Measurements from ENCODE around the gene GNAI2. TPM values are rescaled to one million over a fixed set of nuclear protein-coding genes. Genes with fewer than 3 reads are reported as not detected.

GNAI2 gene
- total RNA-seq, 1 donor from 2014 or later = 176 TPM

DNA sequence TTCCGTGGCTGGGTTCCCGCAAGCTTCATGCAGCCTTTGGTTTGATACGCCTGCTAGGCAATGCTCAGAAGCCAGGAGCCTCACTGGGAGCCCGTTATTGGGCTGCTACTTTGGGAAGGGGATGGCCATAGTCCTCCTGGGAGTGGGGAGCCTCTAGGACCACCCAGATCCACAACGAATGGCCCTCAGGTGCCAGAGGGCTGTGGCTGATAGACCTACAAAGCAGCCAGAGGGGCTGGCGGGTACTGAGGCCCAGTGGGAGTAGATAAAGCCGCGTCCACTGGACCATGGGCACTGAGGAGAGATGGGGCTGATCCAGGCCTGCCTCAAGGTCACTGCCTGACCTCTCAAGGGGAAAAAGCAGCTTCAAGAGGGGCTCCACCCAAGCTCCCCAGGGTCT, 43.9 kb upstream of the GNAI2 start:
- no peak overlapping the region for H3K4me3 Mint-ChIP-seq
- H3K27ac Mint-ChIP-seq (ENCODE audit: unreplicated experiment) = no peak overlapping the region
- H3K36me3 Mint-ChIP-seq (ENCODE audit: low read depth) = no peaks in the 10 kb centered on the region
- no peaks in the 10 kb centered on the region for H3K9me3 Mint-ChIP-seq
- H3K4me1 Mint-ChIP-seq = peaks cover 8% of the 10 kb centered on the region
- DNase-seq (ENCODE audit: low read depth, low spot score) = no peak
- H3K27me3 Mint-ChIP-seq (ENCODE audit: low read depth) = peaks cover 21% of the 10 kb centered on the region
- TF ChIP-seq, protein P1, sequence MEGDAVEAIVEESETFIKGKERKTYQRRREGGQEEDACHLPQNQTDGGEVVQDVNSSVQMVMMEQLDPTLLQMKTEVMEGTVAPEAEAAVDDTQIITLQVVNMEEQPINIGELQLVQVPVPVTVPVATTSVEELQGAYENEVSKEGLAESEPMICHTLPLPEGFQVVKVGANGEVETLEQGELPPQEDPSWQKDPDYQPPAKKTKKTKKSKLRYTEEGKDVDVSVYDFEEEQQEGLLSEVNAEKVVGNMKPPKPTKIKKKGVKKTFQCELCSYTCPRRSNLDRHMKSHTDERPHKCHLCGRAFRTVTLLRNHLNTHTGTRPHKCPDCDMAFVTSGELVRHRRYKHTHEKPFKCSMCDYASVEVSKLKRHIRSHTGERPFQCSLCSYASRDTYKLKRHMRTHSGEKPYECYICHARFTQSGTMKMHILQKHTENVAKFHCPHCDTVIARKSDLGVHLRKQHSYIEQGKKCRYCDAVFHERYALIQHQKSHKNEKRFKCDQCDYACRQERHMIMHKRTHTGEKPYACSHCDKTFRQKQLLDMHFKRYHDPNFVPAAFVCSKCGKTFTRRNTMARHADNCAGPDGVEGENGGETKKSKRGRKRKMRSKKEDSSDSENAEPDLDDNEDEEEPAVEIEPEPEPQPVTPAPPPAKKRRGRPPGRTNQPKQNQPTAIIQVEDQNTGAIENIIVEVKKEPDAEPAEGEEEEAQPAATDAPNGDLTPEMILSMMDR (conservative IDR thresholded peaks at IDR 0.05) = no peak

DNA sequence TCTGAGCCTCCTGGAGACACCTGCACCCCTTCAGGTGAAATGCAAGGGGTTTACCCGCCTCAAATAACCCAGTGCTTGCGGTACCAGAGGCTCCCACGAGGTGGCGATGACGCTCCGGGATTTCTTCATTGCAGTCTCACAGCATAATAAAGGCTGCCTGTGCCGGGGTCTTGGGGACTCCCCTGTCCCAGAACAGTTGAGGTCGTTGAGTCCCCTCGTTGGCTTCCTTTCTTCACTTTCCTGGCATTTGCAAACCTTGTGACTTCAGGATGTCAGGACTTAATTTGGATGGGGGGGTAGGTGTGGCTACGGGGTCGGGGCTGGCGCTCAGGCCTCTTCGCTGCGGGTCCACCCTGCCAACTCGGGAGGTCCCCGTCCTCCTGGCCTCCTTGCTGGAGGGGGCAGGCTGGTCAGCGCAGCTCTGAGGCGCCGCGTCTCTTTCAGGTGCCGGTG, 43.3 kb upstream of the GNAI2 start:
- Mint-ChIP-seq H3K27ac (ENCODE audit: unreplicated experiment) (no peak overlapping the region), H3K36me3 (ENCODE audit: low read depth) (no peaks in the 10 kb centered on the region), H3K4me3 (no peak overlapping the region), H3K9me3 (no peaks in the 10 kb centered on the region), H3K27me3 (ENCODE audit: low read depth) (peaks cover 26% of the 10 kb centered on the region), H3K4me1 (peaks cover 8% of the 10 kb centered on the region)
- peak; percentile 94 for DNase-seq (ENCODE audit: low read depth, low spot score)
- TF ChIP-seq, protein P1 (conservative IDR thresholded peaks at IDR 0.05) = peak; percentile 89

DNA sequence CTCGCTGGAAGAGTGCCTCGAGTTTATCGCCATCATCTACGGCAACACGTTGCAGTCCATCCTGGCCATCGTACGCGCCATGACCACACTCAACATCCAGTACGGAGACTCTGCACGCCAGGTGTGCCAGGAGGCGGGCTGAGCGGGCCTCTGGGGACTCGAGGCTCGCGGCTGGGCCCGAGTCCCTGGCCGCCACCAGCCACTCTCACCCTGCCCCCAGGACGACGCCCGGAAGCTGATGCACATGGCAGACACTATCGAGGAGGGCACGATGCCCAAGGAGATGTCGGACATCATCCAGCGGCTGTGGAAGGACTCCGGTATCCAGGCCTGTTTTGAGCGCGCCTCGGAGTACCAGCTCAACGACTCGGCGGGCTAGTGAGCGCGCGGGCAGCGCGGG, 42.7 kb upstream of the GNAI2 start:
- Mint-ChIP-seq H3K4me1 (peaks cover 8% of the 10 kb centered on the region), H3K4me3 (no peak overlapping the region), H3K27me3 (ENCODE audit: low read depth) (peaks cover 26% of the 10 kb centered on the region), H3K9me3 (no peaks in the 10 kb centered on the region), H3K36me3 (ENCODE audit: low read depth) (no peaks in the 10 kb centered on the region), H3K27ac (ENCODE audit: unreplicated experiment) (no peak overlapping the region)
- DNase-seq (ENCODE audit: low read depth, low spot score) = no peak
- TF ChIP-seq, protein P1 (conservative IDR thresholded peaks at IDR 0.05) = no peak

DNA sequence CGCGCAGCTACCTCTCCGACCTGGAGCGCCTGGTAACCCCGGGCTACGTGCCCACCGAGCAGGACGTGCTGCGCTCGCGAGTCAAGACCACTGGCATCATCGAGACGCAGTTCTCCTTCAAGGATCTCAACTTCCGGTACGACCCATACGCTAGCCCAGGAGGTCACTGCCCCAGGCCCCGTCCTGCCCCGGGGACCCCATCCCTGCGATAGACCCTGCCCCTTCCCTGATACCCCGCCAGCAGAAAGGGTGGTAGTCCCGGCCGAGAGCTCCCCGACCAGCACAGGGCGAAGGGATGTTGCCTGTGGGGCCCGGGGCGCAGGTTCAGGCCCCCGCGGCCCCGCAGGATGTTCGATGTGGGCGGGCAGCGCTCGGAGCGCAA, 42.3 kb upstream of the GNAI2 start:
- TF ChIP-seq, protein P1 (conservative IDR thresholded peaks at IDR 0.05) = no peak
- Mint-ChIP-seq H3K9me3 (no peaks in the 10 kb centered on the region), H3K4me3 (no peak overlapping the region), H3K36me3 (ENCODE audit: low read depth) (no peaks in the 10 kb centered on the region), H3K4me1 (peaks cover 8% of the 10 kb centered on the region), H3K27ac (ENCODE audit: unreplicated experiment) (no peak overlapping the region), H3K27me3 (ENCODE audit: low read depth) (peaks cover 26% of the 10 kb centered on the region)
- no peak for DNase-seq (ENCODE audit: low read depth, low spot score)

DNA sequence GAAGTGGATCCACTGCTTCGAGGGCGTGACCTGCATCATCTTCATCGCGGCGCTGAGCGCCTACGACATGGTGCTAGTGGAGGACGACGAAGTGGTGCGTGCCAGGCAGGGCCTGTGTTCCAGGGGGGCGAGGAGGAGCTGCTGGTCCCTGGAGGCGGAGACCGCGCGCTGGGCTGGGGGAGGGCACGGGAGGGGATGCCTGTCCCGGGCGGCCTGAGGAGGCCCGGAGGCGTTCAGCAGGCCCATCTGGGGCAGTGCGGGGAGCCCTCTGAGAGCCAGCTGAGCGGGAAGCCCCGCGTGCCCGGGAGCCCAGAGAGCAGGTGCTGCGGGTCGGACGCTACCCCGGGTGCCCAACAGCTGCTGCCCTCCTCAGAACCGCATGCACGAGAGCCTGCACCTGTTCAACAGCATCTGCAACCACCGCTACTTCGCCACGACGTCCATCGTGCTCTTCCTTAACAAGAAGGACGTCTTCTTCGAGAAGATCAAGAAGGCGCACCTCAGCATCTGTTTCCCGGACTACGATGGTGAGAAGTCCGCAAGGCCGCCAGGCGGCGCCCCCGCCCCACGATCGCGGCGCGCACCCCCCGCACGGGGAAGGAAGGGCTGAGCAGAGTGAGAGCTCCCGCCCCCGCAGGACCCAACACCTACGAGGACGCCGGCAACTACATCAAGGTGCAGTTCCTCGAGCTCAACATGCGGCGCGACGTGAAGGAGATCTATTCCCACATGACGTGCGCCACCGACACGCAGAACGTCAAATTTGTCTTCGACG, 41.7 kb upstream of the GNAI2 start:
- no peak overlapping the region for H3K27ac Mint-ChIP-seq (ENCODE audit: unreplicated experiment)

More for the DNA sequence above, 41.7 kb upstream of the GNAI2 start:
- Mint-ChIP-seq H3K27me3 (ENCODE audit: low read depth) (peaks cover 28% of the 10 kb centered on the region), H3K4me1 (peaks cover 5% of the 10 kb centered on the region), H3K9me3 (no peaks in the 10 kb centered on the region), H3K4me3 (no peak overlapping the region), H3K36me3 (ENCODE audit: low read depth) (no peaks in the 10 kb centered on the region)
- DNase-seq (ENCODE audit: low read depth, low spot score) = peak; percentile 53
- TF ChIP-seq, protein P1 (conservative IDR thresholded peaks at IDR 0.05) = peak; percentile 73

All from neural crest cell (in vitro differentiated cells).